ENCODE results near the gene KIF6. TPM values are rescaled to one million over a fixed set of nuclear protein-coding genes. Genes with fewer than 3 reads are reported as not detected.

The KIF6 gene
- total and polyA plus RNA-seq, 2 donors (not counting 1 experiment from before 2014, with no cell fraction given) = not detected

GRCh38 chr6:39765508-39766065, 40.4 kb upstream of the KIF6 start:
- Histone ChIP-seq H3K27me3 (replicated peaks in 1 of 4; ENCODE audit: control extremely low read depth in 1 of 4, control insufficient read depth in 3 of 4, insufficient read depth in 4 of 4, low read length in 3 of 4) (no peaks in the 10 kb centered on the region), H3K9ac (ENCODE audit: low read length) (no peak overlapping the region), H3K4me2 (replicated peaks; ENCODE audit: low read depth, low read length, poor library complexity, severe bottlenecking) (no peak overlapping the region), H3K4me3 (ENCODE audit: control extremely low read depth in 1 of 5, extremely low read depth in 1 of 5, insufficient read depth in 1 of 5, low read depth in 2 of 5, low read length in 4 of 5) (no peak overlapping the region), H3K4me1 (ENCODE audit: control insufficient read depth in 2 of 2, insufficient read depth in 2 of 2, low read length in 2 of 2) (no peaks in the 10 kb centered on the region), H3K79me2 (ENCODE audit: control insufficient read depth, insufficient read depth, low read length) (no peaks in the 10 kb centered on the region), H4K20me1 (ENCODE audit: control insufficient read depth, insufficient read depth, low read length, poor library complexity, severe bottlenecking) (no peaks in the 10 kb centered on the region), H3K36me3 (replicated peaks in 1 of 2; ENCODE audit: control extremely low read depth in 1 of 2, control insufficient read depth in 1 of 2, extremely low read depth in 1 of 2, insufficient read depth in 2 of 2, low read length in 1 of 2) (no peaks in the 10 kb centered on the region), H3K27ac (ENCODE audit: low read length in 2 of 2) (no peak overlapping the region), H2AFZ (ENCODE audit: insufficient read depth, low read depth, low read length, poor library complexity, severe bottlenecking) (no peak overlapping the region), H3K9me3 (ENCODE audit: control extremely low read depth in 1 of 3, control insufficient read depth in 2 of 3, insufficient read depth in 1 of 3, low read length in 2 of 3) (no peaks in the 10 kb centered on the region)
- Mint-ChIP-seq H3K4me3 (no peak overlapping the region), H3K27me3 (peaks cover 5% of the 10 kb centered on the region), H3K27ac (no peak overlapping the region), H3K4me1 (no peaks in the 10 kb centered on the region), H3K9me3 (ENCODE audit: insufficient read depth) (peaks cover 2% of the 10 kb centered on the region)
- TF ChIP-seq EZH2 (IDR thresholded peaks at IDR 0.05; ENCODE audit: borderline replicate concordance, insufficient read depth, low read depth, low read length, poor library complexity, severe bottlenecking) (no peak), CTCF (IDR thresholded peaks at IDR 0.05) (no peak)
- no CpG with 5 or more reads among the region's 3 CpGs for WGBS (ENCODE audit: insufficient coverage)
- DNase-seq (no peak), ATAC-seq (ENCODE audit: low read depth) (no peak)
- ChIA-PET POLR2A (no interaction called here), CTCF (no interaction called here)
- intact Hi-C loops (cut with micrococcal nuclease) = no loop called here

- no peak for ATAC-seq (ENCODE audit: low read depth)
- POLR2A ChIA-PET = no interaction called here
- 90% methylated on average over 2 of the region's 3 CpGs for WGBS (ENCODE audit: insufficient coverage)
These were observed 35.2 kb upstream of the KIF6 start for GRCh38 chr6:39760226-39760952.

More at GRCh38 chr6:39760226-39760952, 35.2 kb upstream of the KIF6 start:
- H3K79me2 ChIP-seq (ENCODE audit: control insufficient read depth, insufficient read depth, low read length) = no peaks in the 10 kb centered on the region
- no peak overlapping the region for H3K27ac ChIP-seq (ENCODE audit: low read length in 2 of 2)
- CTCF ChIA-PET = no interaction called here
- H3K9me3 ChIP-seq (ENCODE audit: control extremely low read depth in 1 of 3, control insufficient read depth in 2 of 3, insufficient read depth in 1 of 3, low read length in 2 of 3) = peaks cover 0 to 4% (median 0%) of the 10 kb centered on the region in 3 donors
- no peaks in the 10 kb centered on the region for H3K27me3 ChIP-seq (replicated peaks in 1 of 4; ENCODE audit: control extremely low read depth in 1 of 4, control insufficient read depth in 3 of 4, insufficient read depth in 4 of 4, low read length in 3 of 4)
- H4K20me1 ChIP-seq (ENCODE audit: control insufficient read depth, insufficient read depth, low read length, poor library complexity, severe bottlenecking) = no peaks in the 10 kb centered on the region
- no peaks in the 10 kb centered on the region for H3K4me1 Mint-ChIP-seq
- intact Hi-C loops (cut with micrococcal nuclease) = no loop called here
- TF ChIP-seq CTCF (IDR thresholded peaks at IDR 0.05) = no peak
- no peak for TF ChIP-seq EZH2 (IDR thresholded peaks at IDR 0.05; ENCODE audit: borderline replicate concordance, insufficient read depth, low read depth, low read length, poor library complexity, severe bottlenecking)
- H3K9me3 Mint-ChIP-seq (ENCODE audit: insufficient read depth) = no peaks in the 10 kb centered on the region
- H3K27ac Mint-ChIP-seq = no peak overlapping the region
- no peak overlapping the region for H3K4me3 ChIP-seq (ENCODE audit: control extremely low read depth in 1 of 5, extremely low read depth in 1 of 5, insufficient read depth in 1 of 5, low read depth in 2 of 5, low read length in 4 of 5)
- no peaks in the 10 kb centered on the region for H3K4me1 ChIP-seq (ENCODE audit: control insufficient read depth in 2 of 2, insufficient read depth in 2 of 2, low read length in 2 of 2)
- no peaks in the 10 kb centered on the region for H3K36me3 ChIP-seq (replicated peaks in 1 of 2; ENCODE audit: control extremely low read depth in 1 of 2, control insufficient read depth in 1 of 2, extremely low read depth in 1 of 2, insufficient read depth in 2 of 2, low read length in 1 of 2)
- no peak overlapping the region for H3K4me2 ChIP-seq (replicated peaks; ENCODE audit: low read depth, low read length, poor library complexity, severe bottlenecking)
- no peak overlapping the region for H2AFZ ChIP-seq (ENCODE audit: insufficient read depth, low read depth, low read length, poor library complexity, severe bottlenecking)
- DNase-seq = no peak
- no peak overlapping the region for H3K9ac ChIP-seq (ENCODE audit: low read length)
- H3K27me3 Mint-ChIP-seq = peaks cover 4% of the 10 kb centered on the region
- no peak overlapping the region for H3K4me3 Mint-ChIP-seq

Measured in B cell (primary cell).